Progenitor cell of endocrine pancreas (in vitro differentiated cells): Measurements from ENCODE around the gene YTHDF2. TPM values are rescaled to one million over a fixed set of nuclear protein-coding genes. Genes with fewer than 3 reads are reported as not detected.

Source experiments
- DNase-seq: peaks from one replicate; pipeline ENCODE4 v3.0.0; 2021; ENCODE audit warnings: low spot score; ENCODE audit not compliant: unreplicated experiment
- H3K27ac Mint-ChIP-seq: 2 replicates; pipeline ENCODE4 v1.8.0; 2021; ENCODE audit warnings: mild to moderate bottlenecking, moderate library complexity, mixed read lengths
- H3K27me3 Mint-ChIP-seq: 2 replicates; pipeline ENCODE4 v1.8.0; 2021; ENCODE audit warnings: mixed read lengths
- H3K36me3 Mint-ChIP-seq: 2 replicates; pipeline ENCODE4 v1.8.0; 2022; ENCODE audit warnings: mixed read lengths; ENCODE audit not compliant: insufficient read depth
- H3K4me1 Mint-ChIP-seq: 2 replicates; pipeline ENCODE4 v1.8.0; 2021; ENCODE audit warnings: low read depth, mixed read lengths
- H3K4me3 Mint-ChIP-seq: 2 replicates; pipeline ENCODE4 v1.8.0; 2021; ENCODE audit warnings: low read depth, mild to moderate bottlenecking, moderate library complexity, mixed read lengths
- H3K9me3 Mint-ChIP-seq: 2 replicates; pipeline ENCODE4 v1.8.0; 2021; ENCODE audit warnings: low read depth, mixed read lengths
- total RNA-seq: library from RNA; stranded (reverse); gene quantifications from 2 replicates; pipeline ENCODE4 v1.2.1, GENCODE V29; 2021
- TF ChIP-seq, protein P1 (sequence below): fragments of 200-600 bp; sonication (generic); IDR thresholded peaks from one replicate; pipeline ENCODE4 v1.5.0; 2021; ENCODE audit warnings: antibody characterized with exemption, mild to moderate bottlenecking; ENCODE audit not compliant: unreplicated experiment

YTHDF2 gene
- total RNA-seq, 1 donor from 2014 or later = 135 TPM

DNA sequence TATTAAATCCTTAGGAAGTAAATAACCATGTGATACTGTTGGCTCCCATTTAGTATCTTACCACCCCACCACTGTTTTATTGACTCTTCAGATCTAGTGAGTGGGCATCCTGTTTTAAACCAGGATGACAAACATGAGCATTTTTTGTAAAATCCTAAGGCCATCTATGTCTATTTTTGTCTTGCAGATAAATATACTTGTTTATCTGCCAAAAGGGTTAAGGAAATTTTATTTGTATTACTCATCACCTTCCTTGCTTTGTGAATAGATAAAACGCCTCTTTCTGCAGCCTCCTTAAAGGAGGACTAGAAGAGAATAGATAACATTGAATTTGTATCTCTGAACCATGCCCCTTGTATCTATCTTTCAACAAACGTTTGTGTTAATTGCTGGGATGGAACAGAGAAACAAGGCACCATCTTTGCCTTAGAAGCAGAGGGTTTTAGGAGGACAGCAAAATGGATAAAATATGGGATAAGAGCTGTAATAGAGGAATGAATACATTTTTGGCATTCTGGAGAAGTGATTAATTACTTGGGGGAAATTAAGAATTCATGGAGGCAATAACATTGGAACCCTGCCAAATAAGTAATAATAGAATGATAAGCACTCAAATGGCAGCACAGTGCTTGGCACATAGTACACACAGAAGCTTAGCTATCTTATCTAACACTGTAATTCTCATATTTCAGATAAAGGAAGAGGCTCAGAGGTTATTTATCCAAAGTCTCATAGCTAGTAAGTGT lies 14.7 kb downstream of the YTHDF2 start:
- no peaks in the 10 kb centered on the region for H3K9me3 Mint-ChIP-seq
- peaks cover 22% of the 10 kb centered on the region for H3K36me3 Mint-ChIP-seq
- H3K4me3 Mint-ChIP-seq = no peak overlapping the region

DNA sequence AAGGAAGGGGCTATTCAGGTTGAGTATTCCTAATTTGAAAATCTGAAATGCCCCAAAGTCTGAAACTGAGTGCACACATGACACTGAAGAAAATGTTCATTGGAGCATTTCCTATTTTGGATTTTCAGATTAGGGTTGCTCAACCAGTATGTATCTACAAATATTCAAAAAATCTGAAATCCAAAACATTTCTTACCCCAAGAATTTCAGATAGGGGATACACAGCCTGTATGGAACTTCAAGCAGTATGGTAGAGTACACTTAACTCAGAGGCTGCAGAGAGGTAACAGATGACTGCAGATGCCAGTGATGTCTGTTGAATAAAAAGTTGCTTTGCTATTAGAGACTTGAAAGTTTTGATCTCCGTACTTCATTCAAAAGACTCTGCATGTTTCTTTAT lies 19.0 kb downstream of the YTHDF2 start:
- Mint-ChIP-seq H3K36me3 (peaks cover 17% of the 10 kb centered on the region), H3K27me3 (no peaks in the 10 kb centered on the region)

More for the DNA sequence above, 14.7 kb downstream of the YTHDF2 start:
- no peak for DNase-seq
- TF ChIP-seq, protein P1, sequence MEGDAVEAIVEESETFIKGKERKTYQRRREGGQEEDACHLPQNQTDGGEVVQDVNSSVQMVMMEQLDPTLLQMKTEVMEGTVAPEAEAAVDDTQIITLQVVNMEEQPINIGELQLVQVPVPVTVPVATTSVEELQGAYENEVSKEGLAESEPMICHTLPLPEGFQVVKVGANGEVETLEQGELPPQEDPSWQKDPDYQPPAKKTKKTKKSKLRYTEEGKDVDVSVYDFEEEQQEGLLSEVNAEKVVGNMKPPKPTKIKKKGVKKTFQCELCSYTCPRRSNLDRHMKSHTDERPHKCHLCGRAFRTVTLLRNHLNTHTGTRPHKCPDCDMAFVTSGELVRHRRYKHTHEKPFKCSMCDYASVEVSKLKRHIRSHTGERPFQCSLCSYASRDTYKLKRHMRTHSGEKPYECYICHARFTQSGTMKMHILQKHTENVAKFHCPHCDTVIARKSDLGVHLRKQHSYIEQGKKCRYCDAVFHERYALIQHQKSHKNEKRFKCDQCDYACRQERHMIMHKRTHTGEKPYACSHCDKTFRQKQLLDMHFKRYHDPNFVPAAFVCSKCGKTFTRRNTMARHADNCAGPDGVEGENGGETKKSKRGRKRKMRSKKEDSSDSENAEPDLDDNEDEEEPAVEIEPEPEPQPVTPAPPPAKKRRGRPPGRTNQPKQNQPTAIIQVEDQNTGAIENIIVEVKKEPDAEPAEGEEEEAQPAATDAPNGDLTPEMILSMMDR = no peak
- H3K27me3 Mint-ChIP-seq = no peaks in the 10 kb centered on the region
- no peak overlapping the region for H3K27ac Mint-ChIP-seq
- H3K4me1 Mint-ChIP-seq = peaks cover 22% of the 10 kb centered on the region

DNA sequence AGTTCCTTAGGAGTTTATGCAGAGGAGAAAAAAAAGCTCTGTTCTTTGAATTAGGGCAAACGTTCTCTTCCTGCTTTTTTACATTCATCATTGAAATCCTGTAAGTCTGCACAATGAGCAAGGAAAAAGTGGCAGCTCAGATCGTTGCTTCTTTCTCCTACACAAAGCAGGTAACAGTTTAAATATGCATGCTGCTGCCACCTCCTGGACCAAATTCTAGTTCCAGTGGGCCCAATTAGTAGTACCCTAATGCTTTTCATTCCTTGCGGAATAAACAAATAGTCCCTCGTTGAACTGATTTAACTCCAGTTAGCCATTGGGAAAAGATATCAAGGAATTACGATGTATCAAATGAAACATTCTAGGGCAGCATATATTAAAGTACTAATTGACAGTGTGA lies 20.1 kb downstream of the YTHDF2 start:
- Mint-ChIP-seq H3K4me3 (no peak overlapping the region), H3K27ac (peak overlapping the region; percentile 21), H3K36me3 (peaks cover 14% of the 10 kb centered on the region), H3K9me3 (no peaks in the 10 kb centered on the region), H3K4me1 (peaks cover 10% of the 10 kb centered on the region), H3K27me3 (no peaks in the 10 kb centered on the region)
- TF ChIP-seq, protein P1 = peak; percentile 26
- DNase-seq = no peak

More for the DNA sequence above, 19.0 kb downstream of the YTHDF2 start:
- TF ChIP-seq, protein P1 = no peak
- peaks cover 14% of the 10 kb centered on the region for H3K4me1 Mint-ChIP-seq
- no peak overlapping the region for H3K4me3 Mint-ChIP-seq
- DNase-seq = no peak
- H3K9me3 Mint-ChIP-seq = no peaks in the 10 kb centered on the region
- no peak overlapping the region for H3K27ac Mint-ChIP-seq

- H3K27ac Mint-ChIP-seq = no peak overlapping the region
- no peak overlapping the region for H3K4me3 Mint-ChIP-seq
- peaks cover 14% of the 10 kb centered on the region for H3K36me3 Mint-ChIP-seq
- TF ChIP-seq, protein P1 = no peak
- no peaks in the 10 kb centered on the region for H3K9me3 Mint-ChIP-seq
- H3K4me1 Mint-ChIP-seq = peaks cover 9% of the 10 kb centered on the region
- H3K27me3 Mint-ChIP-seq = no peaks in the 10 kb centered on the region
- no peak for DNase-seq
Observed at GRCh38 chr1:28758420-28758819, 21.7 kb downstream of the YTHDF2 start.

DNA sequence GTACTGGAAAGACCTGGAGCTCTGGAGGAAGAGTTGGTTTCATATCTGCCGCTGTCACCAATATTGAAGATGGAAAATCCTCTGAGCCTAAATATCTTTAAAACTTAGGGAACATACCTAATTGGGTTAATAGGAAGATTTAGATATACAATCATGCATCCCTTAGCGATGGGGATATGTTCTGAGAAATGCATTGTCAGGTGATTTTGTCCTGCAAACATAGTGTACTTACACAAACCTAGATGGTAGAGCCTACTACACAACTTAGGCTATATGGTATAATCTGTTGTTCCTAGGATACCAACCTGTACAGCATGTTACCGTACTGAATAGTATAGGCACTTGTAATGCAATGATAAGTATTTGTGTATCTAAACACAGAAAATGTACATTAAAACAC lies 22.5 kb downstream of the YTHDF2 start:
- TF ChIP-seq, protein P1 = no peak
- Mint-ChIP-seq H3K4me3 (no peak overlapping the region), H3K4me1 (peaks cover 4% of the 10 kb centered on the region), H3K9me3 (no peaks in the 10 kb centered on the region), H3K36me3 (peaks cover 13% of the 10 kb centered on the region), H3K27ac (peak overlapping the region; percentile 78), H3K27me3 (no peaks in the 10 kb centered on the region)
- DNase-seq = no peak
